NCI-H1417 (cell line): ENCODE results near the gene PCSK6.

ENCODE experiments used
- DNase-seq, 3 experiments: peaks; one replicate each; lab custom pipeline; 2025; lab: John Stamatoyannopoulos, UW

The PCSK6 gene

GRCh38 chr15:101398247-101398646, 91.3 kb downstream of the PCSK6 start:
- DNase-seq, result peak in 1 of 3 experiments; percentile 59

GRCh38 chr15:101397521-101398003, 91.9 kb downstream of the PCSK6 start:
- DNase-seq, result peak in 1 of 3 experiments; percentile 25

GRCh38 chr15:101396484-101397261, 92.8 kb downstream of the PCSK6 start:
- DNase-seq, result no peak

GRCh38 chr15:101394654-101395053, 94.9 kb downstream of the PCSK6 start:
- no peak for DNase-seq

DNA sequence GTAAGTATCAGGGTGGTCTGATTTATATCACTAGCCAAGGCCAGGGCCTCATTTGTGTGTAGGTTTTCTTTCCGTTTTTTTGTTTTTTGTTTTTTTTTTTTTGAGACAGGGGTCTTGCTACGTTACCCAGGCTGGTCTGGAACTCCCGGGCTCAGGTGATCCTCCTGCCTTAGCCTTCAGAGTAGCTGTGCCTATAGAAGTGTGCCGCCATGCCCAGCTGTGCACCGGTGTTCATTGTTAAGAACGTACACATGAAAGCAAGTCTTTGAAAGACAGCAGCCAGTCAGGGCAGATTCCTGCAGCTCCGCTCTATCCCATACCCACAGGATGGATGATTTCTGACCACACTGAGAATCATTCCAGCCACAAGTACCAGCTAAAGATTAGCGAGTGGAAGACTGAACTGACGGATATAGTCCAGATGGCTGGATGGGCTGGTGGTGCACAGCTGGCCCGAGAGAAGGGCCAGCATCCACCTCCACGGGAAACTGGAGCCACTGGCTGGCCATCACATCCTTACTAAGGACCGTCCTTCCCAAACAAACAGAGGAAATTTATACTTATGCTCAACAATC, 95.4 kb downstream of the PCSK6 start:
- DNase-seq, result no peak

GRCh38 chr15:101393172-101393571, 96.3 kb downstream of the PCSK6 start:
- DNase-seq, result no peak

GRCh38 chr15:101391981-101392640, 97.4 kb downstream of the PCSK6 start:
- no peak for DNase-seq

GRCh38 chr15:101391431-101391830, 98.1 kb downstream of the PCSK6 start:
- DNase-seq, result no peak

DNA sequence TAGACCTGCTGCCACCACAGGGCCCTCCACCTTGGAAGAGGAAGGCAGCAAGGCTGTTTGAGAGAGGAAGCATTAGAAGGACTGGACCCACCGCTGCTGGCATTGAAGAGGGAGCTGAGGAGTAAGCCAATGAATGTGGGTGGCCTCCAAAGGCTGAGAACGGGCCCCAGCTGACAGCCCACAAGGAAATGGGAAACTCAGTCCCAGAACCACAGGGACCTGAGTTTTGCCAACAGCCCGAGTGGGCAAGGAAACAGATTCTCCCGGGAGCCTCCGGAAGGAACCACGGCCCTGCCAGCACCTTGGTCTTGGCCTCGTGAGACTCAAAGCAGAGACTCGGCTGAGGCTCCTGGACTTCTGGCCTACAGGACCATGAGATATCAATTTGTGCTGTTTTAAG, 99.0 kb downstream of the PCSK6 start:
- DNase-seq, result no peak

DNA sequence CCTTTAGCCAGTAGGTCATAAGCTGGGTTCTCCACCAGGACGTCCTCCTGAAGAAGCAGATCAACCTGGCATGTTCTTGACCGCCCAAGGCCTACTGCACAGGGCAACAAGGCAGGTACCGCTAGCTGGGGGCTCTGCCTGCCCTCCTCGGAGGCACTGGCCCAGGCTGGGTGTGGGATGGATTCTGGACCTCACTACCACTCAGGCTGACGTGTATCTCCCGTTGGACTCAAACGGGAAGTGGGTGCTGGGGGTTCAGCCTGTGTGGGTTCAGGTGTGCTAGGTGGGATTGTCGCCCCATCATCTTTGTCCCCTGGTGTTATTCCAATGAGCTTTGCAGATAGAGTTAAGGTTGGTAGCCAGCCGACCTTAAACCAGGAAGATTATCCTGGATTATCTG, 99.4 kb downstream of the PCSK6 start:
- DNase-seq, result no peak

DNA sequence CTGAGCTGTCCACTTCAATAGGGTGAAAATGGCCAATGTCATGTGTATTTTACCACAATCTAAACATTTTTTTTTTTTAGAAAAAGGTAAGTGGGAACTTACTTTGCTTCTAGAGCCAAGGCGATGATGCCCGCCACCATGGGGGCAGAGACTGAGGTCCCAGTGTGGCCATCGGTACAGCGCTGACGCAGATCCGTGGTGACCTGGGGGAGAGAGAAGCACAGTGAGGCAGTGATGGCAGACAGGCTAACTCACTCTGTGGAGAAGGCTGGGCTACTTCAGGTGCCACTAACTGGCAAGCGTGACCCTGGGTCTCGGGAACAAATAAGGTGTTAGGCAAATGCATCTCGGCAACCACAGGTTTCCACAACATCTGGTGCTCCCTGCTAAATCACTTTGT, 100.1 kb downstream of the PCSK6 start:
- DNase-seq, result no peak

DNA sequence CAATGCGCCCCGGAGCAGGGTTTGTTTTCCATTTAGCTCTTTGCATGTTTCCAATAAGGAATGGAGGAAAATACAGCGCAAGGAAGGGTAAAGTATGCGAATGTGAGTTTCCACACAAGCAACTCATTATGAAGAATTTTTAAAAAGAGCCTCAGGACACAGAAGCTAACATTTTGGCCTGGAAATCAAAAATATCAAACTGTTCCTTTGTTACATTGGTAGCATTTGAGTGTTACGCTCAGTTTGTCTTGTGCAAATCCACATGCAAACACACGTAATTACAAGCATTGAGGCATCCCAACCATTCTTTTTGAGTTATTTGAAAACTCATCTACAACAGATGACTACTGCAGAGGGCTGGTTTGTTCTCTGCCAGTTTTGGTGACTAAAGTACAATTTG, 101.5 kb downstream of the PCSK6 start:
- DNase-seq, result no peak

- DNase-seq, result no peak
Measured at GRCh38 chr15:101387574-101387973, 101.9 kb downstream of the PCSK6 start.

DNA sequence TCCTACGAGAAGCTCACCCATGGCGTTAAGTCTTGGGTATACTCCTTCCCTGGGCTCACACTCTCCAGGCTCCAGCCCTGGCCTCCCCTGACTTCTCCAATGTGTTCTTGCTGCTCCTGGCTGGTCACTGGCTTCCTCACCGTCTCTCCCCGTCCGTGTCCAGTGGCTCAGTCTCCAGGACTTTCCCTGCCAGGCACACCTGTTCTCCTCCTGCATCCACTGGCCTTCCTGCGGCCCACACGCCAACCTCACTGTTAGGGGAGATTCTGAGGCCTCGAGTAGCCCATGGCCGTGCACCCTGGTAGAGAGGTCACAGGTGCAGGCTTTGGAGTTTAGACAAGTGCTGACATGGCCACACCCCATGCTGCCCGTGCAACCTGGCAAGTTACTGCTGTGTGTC, 102.5 kb downstream of the PCSK6 start:
- no peak for DNase-seq

- DNase-seq, result no peak
Measured at GRCh38 chr15:101386006-101386405, 103.5 kb downstream of the PCSK6 start.

DNA sequence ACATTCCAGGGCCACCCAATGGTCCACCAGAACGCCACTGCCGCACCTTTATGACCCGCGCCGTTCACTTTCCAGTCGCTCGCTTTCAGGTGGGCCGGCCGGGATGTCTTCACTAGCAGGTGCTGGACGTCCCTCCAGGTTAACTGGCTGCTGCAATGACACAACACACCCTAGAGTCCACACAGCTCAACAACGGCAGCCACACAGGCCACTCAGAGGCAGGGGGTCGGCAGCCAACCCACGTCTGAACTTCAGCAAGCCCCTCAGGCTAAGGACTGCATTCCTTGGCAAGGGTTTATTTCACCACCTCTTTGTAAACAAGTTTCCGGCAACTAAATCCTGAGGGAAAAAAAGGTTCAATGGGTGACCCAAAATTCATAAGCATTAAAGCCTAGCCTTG, 105.2 kb downstream of the PCSK6 start:
- DNase-seq, result no peak

DNA sequence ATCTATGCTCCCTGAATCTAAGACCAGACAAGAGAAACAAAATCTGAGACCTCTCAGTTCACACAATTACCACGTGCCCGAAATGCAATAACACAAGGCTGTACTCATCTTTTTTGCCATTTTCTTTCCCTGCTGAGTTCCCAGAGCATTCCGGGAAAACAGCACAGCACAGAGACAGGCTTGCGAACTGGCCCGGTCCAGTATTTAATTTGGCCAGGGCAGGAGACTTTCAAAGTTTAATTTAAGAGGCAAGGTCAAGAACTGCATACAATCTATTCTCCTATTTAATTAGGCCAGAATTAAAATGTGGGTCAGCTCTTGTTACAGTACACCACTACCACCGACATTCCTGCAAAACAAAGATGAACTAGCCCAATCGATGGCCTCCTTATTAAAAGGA, 107.0 kb downstream of the PCSK6 start:
- no peak for DNase-seq

DNA sequence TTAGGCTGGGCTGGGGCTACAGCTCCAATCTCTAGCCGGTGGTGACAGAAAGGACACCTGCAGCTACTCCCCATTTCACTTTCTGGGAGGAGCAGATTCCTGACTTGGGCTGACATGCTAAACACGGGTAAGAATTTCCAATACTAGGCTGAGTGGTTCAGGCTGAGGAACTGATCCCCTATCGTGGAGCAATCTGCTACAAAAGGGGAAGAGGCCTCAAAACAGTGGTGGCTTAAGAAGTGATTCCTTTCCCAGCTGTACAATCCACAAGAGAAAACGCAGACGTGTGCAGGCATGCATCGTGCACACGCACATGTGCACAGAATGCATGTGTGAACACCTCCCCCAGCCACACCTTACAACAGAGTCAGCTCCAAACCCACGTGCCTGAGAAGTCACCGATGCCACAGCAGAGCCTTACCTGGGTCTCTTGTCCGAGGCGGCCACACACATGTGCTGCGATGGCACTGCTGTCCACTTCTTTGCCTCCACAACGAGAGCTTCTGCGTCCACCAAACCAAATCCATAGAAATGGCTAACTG, 107.8 kb downstream of the PCSK6 start:
- DNase-seq, result no peak

- DNase-seq, result no peak
Measured at GRCh38 chr15:101380146-101380545, 109.4 kb downstream of the PCSK6 start.

GRCh38 chr15:101379647-101380046, 109.9 kb downstream of the PCSK6 start:
- no peak for DNase-seq

GRCh38 chr15:101378879-101379278, 110.6 kb downstream of the PCSK6 start:
- no peak for DNase-seq

DNA sequence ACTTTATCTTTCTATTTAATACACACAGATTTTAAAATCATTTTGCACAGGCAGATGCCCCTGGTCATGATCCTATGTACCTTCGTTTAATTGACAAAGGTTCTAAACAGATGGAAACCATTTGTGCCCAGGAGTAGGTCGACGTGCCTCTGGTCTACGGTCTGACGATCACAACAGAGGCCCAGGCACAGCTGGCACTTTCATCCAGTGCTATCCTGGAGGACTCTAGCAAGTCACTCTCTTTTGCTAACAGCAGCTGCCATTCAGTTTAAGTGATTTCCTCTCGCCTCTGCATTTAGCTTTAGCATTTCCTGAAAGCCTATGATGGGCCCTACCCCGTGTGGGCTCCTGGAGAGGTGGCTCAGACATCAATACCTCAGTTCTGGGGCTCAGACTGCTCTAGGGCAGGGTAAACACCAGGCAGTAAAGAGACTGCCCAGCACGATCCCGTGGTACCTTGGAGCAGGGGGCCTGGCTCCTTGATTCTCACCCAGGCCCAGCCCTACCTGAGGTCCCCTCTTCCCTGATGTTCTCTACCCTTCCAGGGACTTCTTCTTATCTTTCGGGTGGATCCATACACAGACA, 111.2 kb downstream of the PCSK6 start:
- DNase-seq, result no peak
